ENCODE data around the gene COL27A1. TPM values are rescaled to one million over a fixed set of nuclear protein-coding genes. Genes with fewer than 3 reads are reported as not detected.

COL27A1 gene
- total RNA-seq, 3 donors from 2014 or later = 3.1 to 13.6 (median 4.0) TPM

GRCh38 chr9:114225561-114226212 lies 70.3 kb downstream of the COL27A1 start:
- Histone ChIP-seq H3K9me3 (no peaks in the 10 kb centered on the region), H3K4me1 (ENCODE audit: low read depth) (no peaks in the 10 kb centered on the region), H3K4me3 (no peak overlapping the region), H3K36me3 (ENCODE audit: low read depth) (no peaks in the 10 kb centered on the region)
- no peak for TF ChIP-seq CTCF (IDR thresholded peaks at IDR 0.05)
- DNase-seq (no peak), ATAC-seq (no peak)
- intact Hi-C loops (cut with DNase I, micrococcal nuclease) = no loop called here

DNA sequence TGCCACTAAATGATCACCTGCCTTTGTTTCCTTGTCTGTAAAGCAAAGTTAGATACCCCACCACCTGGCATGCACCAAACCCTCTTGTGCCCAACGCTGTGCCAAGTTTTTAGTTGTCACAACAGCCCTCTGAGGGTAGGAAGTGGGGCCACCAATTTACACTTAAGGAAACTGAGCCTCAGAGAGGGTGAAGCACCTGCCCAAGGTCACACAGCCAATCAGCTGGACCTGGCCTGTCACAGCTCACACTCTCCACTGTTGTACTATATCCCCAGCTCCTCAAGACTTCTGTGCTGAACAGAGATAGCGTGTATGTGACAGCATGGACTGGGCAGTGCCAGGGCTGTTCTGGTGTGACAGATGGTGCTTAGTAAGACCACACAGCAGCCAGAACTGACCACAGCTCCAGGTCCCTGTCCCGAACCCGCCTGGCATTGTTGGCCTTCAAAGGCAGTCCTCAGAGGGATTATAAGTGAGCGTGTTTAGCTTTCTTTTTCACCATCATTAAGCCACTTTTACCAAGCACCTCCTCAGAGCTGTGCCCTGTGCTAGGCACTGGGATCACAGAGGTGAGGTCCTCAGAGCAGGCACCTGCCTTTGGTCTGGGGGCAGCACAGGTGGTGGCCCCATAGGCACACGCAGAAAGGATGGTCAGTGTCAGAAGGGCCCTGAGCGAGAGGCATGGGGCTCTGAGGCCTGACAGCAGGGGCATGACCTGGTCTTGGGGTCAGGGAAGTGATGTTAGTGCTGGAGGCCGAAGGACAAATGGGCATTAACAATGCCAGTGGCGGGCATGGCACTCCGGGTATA lies 71.1 kb downstream of the COL27A1 start:
- Histone ChIP-seq H3K4me1 (ENCODE audit: low read depth) (no peaks in the 10 kb centered on the region), H3K9me3 (no peaks in the 10 kb centered on the region), H3K4me3 (no peak overlapping the region), H3K36me3 (ENCODE audit: low read depth) (no peaks in the 10 kb centered on the region)
- DNase-seq = no peak
- no peak for TF ChIP-seq CTCF (IDR thresholded peaks at IDR 0.05)
- no peak for ATAC-seq
- intact Hi-C loops (cut with DNase I, micrococcal nuclease) = no loop called here

DNA sequence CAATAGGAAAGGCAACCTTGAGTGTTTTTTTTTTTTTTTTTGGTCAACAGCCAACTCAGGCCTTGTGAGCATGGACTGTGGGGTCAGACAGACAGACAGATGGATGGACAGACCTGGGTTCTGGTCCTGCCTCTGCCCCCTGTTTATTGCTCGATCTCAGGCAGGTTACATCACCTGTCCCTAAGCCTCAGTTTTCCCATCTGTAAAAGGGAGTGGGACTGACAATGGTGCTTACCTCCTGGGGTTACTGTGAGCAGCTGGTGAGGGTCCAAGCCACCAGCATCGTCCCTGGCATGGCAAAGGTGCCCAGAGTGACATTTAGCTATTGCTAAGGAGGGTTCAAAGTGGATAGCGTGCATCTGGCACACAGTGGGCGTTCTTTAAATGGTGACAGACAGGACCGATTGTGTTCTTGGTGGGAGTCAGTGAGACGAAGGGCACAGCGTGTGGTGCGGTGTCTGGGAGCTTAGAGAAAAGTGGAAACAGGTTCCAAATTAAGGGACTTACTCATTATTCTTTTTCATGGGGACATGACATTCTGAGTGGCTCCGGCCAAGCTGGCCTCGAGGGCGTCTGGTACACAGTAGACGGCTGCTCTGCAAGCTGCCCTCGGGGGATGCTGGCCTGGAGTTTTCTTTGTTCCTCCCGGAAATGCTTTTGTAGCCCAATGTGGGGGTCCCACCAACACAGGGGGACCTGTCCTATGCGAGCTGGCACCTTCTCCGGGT lies 72.1 kb downstream of the COL27A1 start:
- TF ChIP-seq CTCF (IDR thresholded peaks at IDR 0.05) = no peak
- DNase-seq = no peak
- Histone ChIP-seq H3K4me3 (no peak overlapping the region), H3K9me3 (no peaks in the 10 kb centered on the region), H3K4me1 (ENCODE audit: low read depth) (no peaks in the 10 kb centered on the region), H3K36me3 (ENCODE audit: low read depth) (no peaks in the 10 kb centered on the region)
- intact Hi-C loops (cut with DNase I, micrococcal nuclease) = no loop called here
- no peak for ATAC-seq

DNA sequence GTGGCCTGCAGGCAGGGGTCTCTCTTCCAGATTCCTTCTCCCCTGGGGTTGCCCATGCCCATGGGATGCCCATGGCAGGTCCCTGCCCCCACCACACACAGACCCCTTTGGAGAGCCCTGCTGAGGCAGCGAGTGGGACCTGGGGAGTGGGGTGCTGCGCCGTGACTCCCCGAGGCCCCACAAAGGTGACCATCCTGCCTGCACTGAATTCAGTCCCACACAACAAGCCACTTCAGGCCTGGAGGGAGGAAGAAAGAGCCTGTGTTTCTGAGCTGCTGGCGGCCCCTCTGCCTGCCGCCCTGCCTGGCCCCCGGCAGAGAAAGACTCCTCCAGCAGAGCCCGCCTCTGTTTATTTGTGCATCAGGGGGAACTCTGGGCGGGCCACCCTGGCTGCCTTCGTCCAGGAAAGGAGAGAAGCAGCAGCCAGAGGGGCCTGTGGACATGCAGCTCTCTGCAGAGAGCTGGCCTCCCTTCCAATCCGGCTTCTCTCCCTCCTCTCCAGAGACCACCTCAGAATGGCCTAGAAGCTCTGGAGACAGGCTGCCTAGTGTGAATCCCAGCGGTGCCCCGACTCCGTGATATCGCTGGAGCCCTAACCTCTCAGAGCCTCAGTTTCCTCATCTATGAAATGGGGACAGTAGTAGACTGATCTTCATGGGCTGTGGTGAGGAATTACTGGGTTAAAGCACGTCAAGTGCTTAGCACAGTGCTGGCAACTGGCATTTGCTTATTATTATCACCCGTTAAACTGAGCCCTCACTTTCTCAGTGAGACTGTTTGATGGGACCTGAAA lies 72.9 kb downstream of the COL27A1 start:
- Histone ChIP-seq H3K9me3 (no peaks in the 10 kb centered on the region), H3K4me1 (ENCODE audit: low read depth) (no peaks in the 10 kb centered on the region), H3K36me3 (ENCODE audit: low read depth) (no peaks in the 10 kb centered on the region), H3K4me3 (no peak overlapping the region)
- TF ChIP-seq CTCF (IDR thresholded peaks at IDR 0.05) = no peak
- DNase-seq (no peak), ATAC-seq (no peak)
- intact Hi-C loops (cut with DNase I, micrococcal nuclease) = no loop called here

DNA sequence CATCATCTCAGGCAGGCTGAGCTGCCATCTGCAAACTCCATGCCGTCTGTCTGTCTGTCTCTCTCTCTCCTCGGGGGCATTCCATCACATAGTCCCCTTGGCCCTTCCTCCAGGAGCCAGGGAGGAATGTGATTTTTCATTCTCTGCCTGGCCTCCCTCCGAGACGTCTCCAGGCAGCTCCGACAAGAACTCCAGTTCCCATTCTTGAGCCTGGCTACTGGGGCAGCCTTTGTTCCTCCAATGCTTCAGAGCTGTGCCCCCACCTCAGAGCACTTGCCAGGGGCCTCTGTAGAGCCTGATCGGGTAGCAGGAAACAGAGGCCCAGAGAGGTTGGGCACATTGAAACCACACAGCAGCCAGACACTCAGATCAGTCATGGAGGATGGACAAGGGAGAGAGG lies 74.0 kb downstream of the COL27A1 start:
- no peaks in the 10 kb centered on the region for H3K9me3 ChIP-seq
- DNase-seq (no peak), ATAC-seq (no peak)
- no peaks in the 10 kb centered on the region for H3K4me1 ChIP-seq (ENCODE audit: low read depth)
- intact Hi-C loops (cut with DNase I, micrococcal nuclease) = no loop called here
- H3K36me3 ChIP-seq (ENCODE audit: low read depth) = no peaks in the 10 kb centered on the region
- no peak overlapping the region for H3K4me3 ChIP-seq
- no peak for TF ChIP-seq CTCF (IDR thresholded peaks at IDR 0.05)
